ENCODE results near the gene SELPLG. TPM values are rescaled to one million over a fixed set of nuclear protein-coding genes. Genes with fewer than 3 reads are reported as not detected.

Gene SELPLG
- total RNA-seq, 1 donor from 2014 or later: 0.34 TPM

DNA sequence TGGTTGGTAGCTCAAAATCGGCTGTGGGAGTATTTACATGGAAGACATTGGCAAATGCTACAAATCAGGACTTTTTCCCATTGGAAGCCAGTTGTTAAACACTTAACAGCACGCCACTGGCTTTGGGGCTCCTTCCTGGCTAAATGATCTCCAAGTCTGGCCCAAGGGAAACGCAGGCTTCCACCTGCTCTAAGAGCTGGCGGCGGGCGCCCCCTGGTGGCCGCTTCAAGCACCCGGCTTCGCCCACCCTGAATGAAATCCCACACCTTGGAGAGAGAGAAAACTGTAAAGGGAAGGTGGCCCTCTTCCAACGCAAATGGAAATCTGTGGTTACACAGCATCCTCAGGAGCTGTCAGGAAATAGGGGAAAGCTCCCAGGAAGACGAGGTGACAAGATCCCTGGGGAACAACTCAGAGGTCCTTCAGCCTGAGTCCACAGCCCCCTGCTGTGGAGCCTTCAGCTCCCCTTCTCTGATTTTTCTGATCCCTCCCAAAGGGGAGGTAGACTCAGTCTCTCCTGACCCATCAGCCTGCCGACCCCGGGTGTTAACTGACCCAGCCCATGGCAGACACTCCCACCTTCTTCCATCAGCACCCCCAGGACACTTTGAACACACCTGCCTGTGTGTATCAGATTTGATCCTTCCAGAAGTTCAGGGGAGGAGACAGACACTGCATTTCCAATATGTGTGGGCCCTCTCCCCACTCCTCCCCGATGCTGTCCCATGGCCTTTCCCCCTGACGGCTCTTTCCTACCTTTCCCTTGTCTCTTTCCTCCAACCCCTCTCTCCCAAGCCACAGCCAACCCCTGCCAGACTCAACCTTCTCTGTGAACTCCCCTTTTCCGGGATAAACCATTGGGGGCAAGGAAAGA, 15.4 kb downstream of the SELPLG start:
- no peak overlapping the region for H3K27ac Mint-ChIP-seq (ENCODE audit: unreplicated experiment)
- no peaks in the 10 kb centered on the region for H3K4me1 Mint-ChIP-seq (ENCODE audit: low read depth, unreplicated experiment)
- peaks cover 4% of the 10 kb centered on the region for H3K27me3 Mint-ChIP-seq (ENCODE audit: unreplicated experiment)

DNA sequence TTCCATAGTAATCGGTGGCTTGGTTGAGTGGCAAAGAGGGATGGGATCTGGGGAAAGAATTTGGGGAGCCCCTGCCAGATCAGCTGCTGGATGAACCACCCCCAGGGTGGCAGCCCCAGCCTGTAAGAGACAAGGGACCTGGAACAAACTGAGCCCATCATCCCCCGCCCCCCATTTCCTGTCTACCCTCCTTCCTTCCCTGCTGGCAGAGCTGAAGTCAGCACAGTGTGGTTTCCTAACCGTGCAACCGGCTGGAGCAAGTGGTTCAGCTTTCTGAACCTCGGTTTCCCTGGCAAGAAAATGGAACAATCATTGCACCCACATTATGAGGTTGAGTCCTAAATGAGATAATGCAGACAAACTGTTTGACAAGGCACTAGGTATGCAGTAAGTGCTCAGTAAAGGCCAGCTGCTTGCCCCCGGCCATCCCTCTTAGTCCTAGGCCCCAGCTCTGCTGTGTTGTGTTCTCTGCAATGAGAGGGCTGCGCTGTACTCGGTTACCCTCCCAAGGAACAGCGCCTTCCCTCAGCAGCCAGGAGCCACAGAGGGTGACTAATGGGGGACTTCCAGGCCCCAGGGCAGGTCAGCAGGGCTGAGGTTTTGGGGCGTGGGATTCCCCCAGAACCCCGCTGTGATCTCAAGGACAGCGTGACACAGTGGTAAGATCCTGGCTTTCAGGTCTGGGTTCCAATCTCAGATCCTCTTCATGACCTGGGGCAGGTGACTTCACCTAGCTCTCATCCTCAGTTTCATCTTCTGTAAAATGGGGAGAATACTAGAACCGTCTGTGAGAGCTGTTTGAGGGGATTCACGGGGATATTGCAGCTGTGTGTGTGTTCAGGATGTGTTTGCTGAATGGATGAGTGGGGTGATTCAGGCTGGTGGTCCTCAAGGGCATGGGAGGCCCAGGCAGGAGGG, 16.5 kb downstream of the SELPLG start:
- peaks cover 6% of the 10 kb centered on the region for H3K36me3 Mint-ChIP-seq (ENCODE audit: unreplicated experiment)
- no peak overlapping the region for H3K4me3 Mint-ChIP-seq (ENCODE audit: unreplicated experiment)
- H3K9me3 Mint-ChIP-seq (ENCODE audit: unreplicated experiment): peaks cover 4% of the 10 kb centered on the region
- peaks cover 4% of the 10 kb centered on the region for H3K27me3 Mint-ChIP-seq (ENCODE audit: unreplicated experiment)
- no peaks in the 10 kb centered on the region for H3K4me1 Mint-ChIP-seq (ENCODE audit: low read depth, unreplicated experiment)
- no peak overlapping the region for H3K27ac Mint-ChIP-seq (ENCODE audit: unreplicated experiment)
- no peak for DNase-seq
- TF ChIP-seq, protein P1, sequence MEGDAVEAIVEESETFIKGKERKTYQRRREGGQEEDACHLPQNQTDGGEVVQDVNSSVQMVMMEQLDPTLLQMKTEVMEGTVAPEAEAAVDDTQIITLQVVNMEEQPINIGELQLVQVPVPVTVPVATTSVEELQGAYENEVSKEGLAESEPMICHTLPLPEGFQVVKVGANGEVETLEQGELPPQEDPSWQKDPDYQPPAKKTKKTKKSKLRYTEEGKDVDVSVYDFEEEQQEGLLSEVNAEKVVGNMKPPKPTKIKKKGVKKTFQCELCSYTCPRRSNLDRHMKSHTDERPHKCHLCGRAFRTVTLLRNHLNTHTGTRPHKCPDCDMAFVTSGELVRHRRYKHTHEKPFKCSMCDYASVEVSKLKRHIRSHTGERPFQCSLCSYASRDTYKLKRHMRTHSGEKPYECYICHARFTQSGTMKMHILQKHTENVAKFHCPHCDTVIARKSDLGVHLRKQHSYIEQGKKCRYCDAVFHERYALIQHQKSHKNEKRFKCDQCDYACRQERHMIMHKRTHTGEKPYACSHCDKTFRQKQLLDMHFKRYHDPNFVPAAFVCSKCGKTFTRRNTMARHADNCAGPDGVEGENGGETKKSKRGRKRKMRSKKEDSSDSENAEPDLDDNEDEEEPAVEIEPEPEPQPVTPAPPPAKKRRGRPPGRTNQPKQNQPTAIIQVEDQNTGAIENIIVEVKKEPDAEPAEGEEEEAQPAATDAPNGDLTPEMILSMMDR (IDR thresholded peaks at IDR 0.05; ENCODE audit: partially characterized antibody, unreplicated experiment): no peak

More for the DNA sequence above, 15.4 kb downstream of the SELPLG start:
- DNase-seq: peak; percentile 88
- TF ChIP-seq, protein P1 (IDR thresholded peaks at IDR 0.05; ENCODE audit: partially characterized antibody, unreplicated experiment): peak; percentile 99
- no peak overlapping the region for H3K4me3 Mint-ChIP-seq (ENCODE audit: unreplicated experiment)
- H3K36me3 Mint-ChIP-seq (ENCODE audit: unreplicated experiment): peaks cover 6% of the 10 kb centered on the region
- H3K9me3 Mint-ChIP-seq (ENCODE audit: unreplicated experiment): peaks cover 5% of the 10 kb centered on the region

DNA sequence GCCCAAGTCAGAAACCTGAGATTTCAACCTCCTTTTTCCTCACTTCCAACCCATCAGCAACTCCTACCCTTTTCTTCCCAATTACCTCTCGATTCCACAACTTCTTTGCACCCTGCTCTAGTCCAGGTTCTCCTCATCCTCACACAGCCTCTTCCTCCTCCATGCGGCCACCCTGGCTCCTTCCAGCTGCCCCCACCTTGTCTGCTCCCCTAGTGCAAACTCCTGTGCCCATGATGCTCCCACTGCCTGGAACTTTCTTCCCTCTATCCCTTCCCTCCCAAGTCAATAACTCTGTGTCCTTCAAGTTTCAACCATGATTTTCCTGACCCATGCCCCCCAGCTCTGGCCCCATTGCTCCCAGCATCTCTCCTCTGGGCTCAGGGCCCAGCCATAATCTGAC, 17.3 kb downstream of the SELPLG start:
- TF ChIP-seq, protein P1 (IDR thresholded peaks at IDR 0.05; ENCODE audit: partially characterized antibody, unreplicated experiment): no peak
- DNase-seq: no peak
- Mint-ChIP-seq H3K4me1 (ENCODE audit: low read depth, unreplicated experiment) (no peaks in the 10 kb centered on the region), H3K27ac (ENCODE audit: unreplicated experiment) (peak overlapping the region; percentile 23), H3K27me3 (ENCODE audit: unreplicated experiment) (peaks cover 4% of the 10 kb centered on the region), H3K4me3 (ENCODE audit: unreplicated experiment) (no peak overlapping the region), H3K9me3 (ENCODE audit: unreplicated experiment) (peaks cover 4% of the 10 kb centered on the region), H3K36me3 (ENCODE audit: unreplicated experiment) (peaks cover 6% of the 10 kb centered on the region)

DNA sequence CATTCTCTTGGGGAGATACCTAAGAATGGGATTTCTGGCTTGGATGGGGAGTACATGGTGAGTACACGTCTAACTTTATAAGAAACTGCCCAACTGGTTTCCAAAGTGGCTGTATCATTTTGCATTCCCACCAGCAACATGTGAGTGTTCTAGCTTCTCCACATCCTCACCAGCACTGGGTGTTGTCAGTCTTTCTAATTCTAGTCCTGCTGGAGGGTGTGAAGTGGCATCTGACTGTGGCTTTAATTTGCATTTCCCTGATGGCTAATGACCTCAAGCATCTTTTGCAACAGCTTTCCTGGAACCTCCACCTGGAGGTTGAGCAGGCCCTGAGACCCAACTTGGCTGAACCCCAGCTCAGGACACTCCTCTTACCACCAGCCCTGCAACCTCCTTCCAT, 17.8 kb downstream of the SELPLG start:
- Mint-ChIP-seq H3K4me1 (ENCODE audit: low read depth, unreplicated experiment) (no peaks in the 10 kb centered on the region), H3K27me3 (ENCODE audit: unreplicated experiment) (peaks cover 4% of the 10 kb centered on the region), H3K27ac (ENCODE audit: unreplicated experiment) (no peak overlapping the region), H3K4me3 (ENCODE audit: unreplicated experiment) (no peak overlapping the region), H3K36me3 (ENCODE audit: unreplicated experiment) (peaks cover 6% of the 10 kb centered on the region), H3K9me3 (ENCODE audit: unreplicated experiment) (peaks cover 4% of the 10 kb centered on the region)
- no peak for DNase-seq
- TF ChIP-seq, protein P1 (IDR thresholded peaks at IDR 0.05; ENCODE audit: partially characterized antibody, unreplicated experiment): no peak
